WTC11 (cell line): Measurements from ENCODE around the gene GALNT9. TPM values are rescaled to one million over a fixed set of nuclear protein-coding genes. Genes with fewer than 3 reads are reported as not detected.

Experiments
- ATAC-seq: fragments of 200-7000 bp; cut with Tn5 transposase; 2 replicates; pipeline ENCODE4 v1.10.0; 2021; ENCODE audit warnings: mild to moderate bottlenecking, moderate library complexity
- CTCF ChIA-PET: fragments of 300-600 bp; sonication (Branson Sonifier 250); formaldehyde crosslinking; loops from one replicate; lab custom pipeline; 2021; ENCODE audit warnings: antibody characterized with exemption; lab: Charles Lee
- POLR2A ChIA-PET: fragments of 350-600 bp; sonication (Branson Sonifier 250); formaldehyde crosslinking; loops from one replicate; lab custom pipeline; 2021; ENCODE audit warnings: antibody characterized with exemption; lab: Charles Lee
- DNase-seq: peaks from one replicate; pipeline ENCODE4 v3.0.0; 2021; ENCODE audit warnings: low spot score
- H3K27ac Mint-ChIP-seq: 2 replicates; pipeline ENCODE4 v1.8.0; 2021; ENCODE audit warnings: mixed read lengths
- H3K27me3 Mint-ChIP-seq: 2 replicates; pipeline ENCODE4 v1.8.0; 2021; ENCODE audit warnings: low read depth, mild to moderate bottlenecking, moderate library complexity, mixed read lengths
- H3K36me3 Mint-ChIP-seq: 2 replicates; pipeline ENCODE4 v1.8.0; 2021; ENCODE audit warnings: mixed read lengths
- H3K4me1 Mint-ChIP-seq: 2 replicates; pipeline ENCODE4 v1.8.0; 2022; ENCODE audit warnings: mixed read lengths
- H3K4me3 Mint-ChIP-seq: 2 replicates; pipeline ENCODE4 v1.8.0; 2021; ENCODE audit warnings: mild to moderate bottlenecking, moderate library complexity, mixed read lengths
- H3K9me3 Mint-ChIP-seq: 2 replicates; pipeline ENCODE4 v1.8.0; 2021; ENCODE audit warnings: mixed read lengths
- ATF2 ChIP-seq: sonication (generic); formaldehyde crosslinking; IDR thresholded peaks from 2 replicates; pipeline ENCODE4 v1.8.1; 2022; ENCODE audit warnings: low read depth, missing genetic modification reagents, borderline replicate concordance
- CREB1 ChIP-seq: sonication (generic); formaldehyde crosslinking; IDR thresholded peaks from 2 replicates; pipeline ENCODE4 v1.8.0; 2023; ENCODE audit warnings: mild to moderate bottlenecking, missing genetic modification reagents
- CREM ChIP-seq: sonication (generic); formaldehyde crosslinking; IDR thresholded peaks from 2 replicates; pipeline ENCODE4 v1.8.1; 2022; ENCODE audit warnings: mild to moderate bottlenecking, missing genetic modification reagents, moderate library complexity
- E2F1 ChIP-seq: sonication (generic); formaldehyde crosslinking; IDR thresholded peaks from 2 replicates; pipeline ENCODE4 v1.8.0; 2022; ENCODE audit warnings: mild to moderate bottlenecking, missing genetic modification reagents
- FOXJ3 ChIP-seq: sonication (generic); formaldehyde crosslinking; IDR thresholded peaks from 2 replicates; pipeline ENCODE4 v1.9.0; 2021; ENCODE audit warnings: missing genetic modification reagents, mild to moderate bottlenecking, borderline replicate concordance
- GTF2I ChIP-seq: fragments of 250-450 bp; sonication (Bioruptor Pico); conservative IDR thresholded peaks from 2 replicates; pipeline ENCODE4 v1.4.0; 2021; ENCODE audit warnings: mild to moderate bottlenecking
- JUN ChIP-seq: sonication (generic); formaldehyde crosslinking; IDR thresholded peaks from 2 replicates; pipeline ENCODE4 v1.8.0; 2023; ENCODE audit warnings: mild to moderate bottlenecking, missing genetic modification reagents
- MXD4 ChIP-seq: fragments of 250-450 bp; sonication (Bioruptor Pico); IDR thresholded peaks from 2 replicates; pipeline ENCODE4 v1.8.0; 2021; ENCODE audit warnings: mild to moderate bottlenecking, moderate library complexity, borderline replicate concordance
- NFYB ChIP-seq: sonication (generic); formaldehyde crosslinking; conservative IDR thresholded peaks from 2 replicates; pipeline ENCODE4 v1.8.0; 2022; ENCODE audit warnings: low read depth, missing genetic modification reagents
- SMAD3 ChIP-seq: sonication (generic); formaldehyde crosslinking; IDR thresholded peaks from 2 replicates; pipeline ENCODE4 v1.8.0; 2022; ENCODE audit warnings: missing genetic modification reagents, mild to moderate bottlenecking, borderline replicate concordance
- TCF7 ChIP-seq: sonication (generic); formaldehyde crosslinking; IDR thresholded peaks from 2 replicates; pipeline ENCODE4 v1.8.0; 2022; ENCODE audit warnings: mild to moderate bottlenecking, low read depth, missing genetic modification reagents, moderate library complexity
- USF1 ChIP-seq: sonication (generic); formaldehyde crosslinking; IDR thresholded peaks from 2 replicates; pipeline ENCODE4 v1.8.0; 2022; ENCODE audit warnings: mild to moderate bottlenecking, missing genetic modification reagents
- USF2 ChIP-seq: sonication (generic); formaldehyde crosslinking; IDR thresholded peaks from 2 replicates; pipeline ENCODE4 v1.8.1; 2023; ENCODE audit warnings: mild to moderate bottlenecking, missing genetic modification reagents, moderate library complexity
- ZBTB21 ChIP-seq: sonication (generic); formaldehyde crosslinking; IDR thresholded peaks from 2 replicates; pipeline ENCODE4 v1.8.1; 2023; ENCODE audit warnings: mild to moderate bottlenecking, missing genetic modification reagents, borderline replicate concordance
- ZBTB43 ChIP-seq: sonication (generic); formaldehyde crosslinking; IDR thresholded peaks from 2 replicates; pipeline ENCODE4 v1.8.1; 2023; ENCODE audit warnings: mild to moderate bottlenecking, missing genetic modification reagents
- ZNF121 ChIP-seq: sonication (generic); formaldehyde crosslinking; IDR thresholded peaks from 2 replicates; pipeline ENCODE4 v1.8.0; 2023; ENCODE audit warnings: missing genetic modification reagents
- ZNF138 ChIP-seq: sonication (generic); formaldehyde crosslinking; conservative IDR thresholded peaks from 2 replicates; pipeline ENCODE4 v1.8.1; 2022; ENCODE audit warnings: mild to moderate bottlenecking, moderate library complexity, missing genetic modification reagents
- ZNF232 ChIP-seq: sonication (generic); formaldehyde crosslinking; IDR thresholded peaks from 2 replicates; pipeline ENCODE4 v1.8.0; 2022; ENCODE audit warnings: mild to moderate bottlenecking, missing genetic modification reagents
- ZNF396 ChIP-seq: fragments of 250-450 bp; sonication (Bioruptor Pico); IDR thresholded peaks from 2 replicates; pipeline ENCODE4 v1.8.0; 2021; ENCODE audit warnings: mild to moderate bottlenecking, moderate library complexity, borderline replicate concordance
- total RNA-seq: library from RNA; stranded (reverse); gene quantifications from 3 replicates; pipeline ENCODE4 v1.2.3, GENCODE V29; 2021

The GALNT9 gene
- total RNA-seq, 1 experiment from 2014 or later, result 0.90 TPM

- TF ChIP-seq TCF7 (CRISPR knock-in tag), result no peak
- no peak for TF ChIP-seq ZBTB21 (CRISPR knock-in tag)
- TF ChIP-seq CREB1 (CRISPR knock-in tag), result no peak
- TF ChIP-seq, all 79 proteins: peak for 0
Observed at GRCh38 chr12:132217371-132217770, 112.0 kb downstream of the GALNT9 start (continued).

- H3K36me3 Mint-ChIP-seq, result no peaks in the 10 kb centered on the region
- CTCF ChIA-PET, result no interaction called here
Observed at GRCh38 chr12:132216354-132216987, 112.9 kb downstream of the GALNT9 start.

GRCh38 chr12:132215299-132215989 lies 113.9 kb downstream of the GALNT9 start:
- no peaks in the 10 kb centered on the region for H3K36me3 Mint-ChIP-seq
- POLR2A ChIA-PET, result no interaction called here
- CTCF ChIA-PET, result interaction anchor here (1.1 kb wide), 1 partner anchor 52 kb away, joined by 4 read pairs; no protein-coding TSS in a partner anchor
- no peak overlapping the region for H3K4me3 Mint-ChIP-seq
- H3K27me3 Mint-ChIP-seq, result peaks cover 67% of the 10 kb centered on the region
- no peak for ATAC-seq
- peaks cover 6% of the 10 kb centered on the region for H3K9me3 Mint-ChIP-seq
- TF ChIP-seq ZNF121 (CRISPR knock-in tag), result no peak
- TF ChIP-seq GTF2I (CRISPR knock-in tag), result no peak
- TF ChIP-seq MXD4 (CRISPR knock-in tag), result no peak
- no peak for TF ChIP-seq CREM (CRISPR knock-in tag)
- TF ChIP-seq JUN (CRISPR knock-in tag), result no peak
- TF ChIP-seq ZNF232 (CRISPR knock-in tag), result no peak
- no peak for TF ChIP-seq ZNF138 (CRISPR knock-in tag)
- no peak for TF ChIP-seq USF1 (CRISPR knock-in tag)
- TF ChIP-seq FOXJ3 (CRISPR knock-in tag), result no peak
- TF ChIP-seq ZBTB43 (CRISPR knock-in tag), result no peak
- TF ChIP-seq NFYB (CRISPR knock-in tag), result no peak
- TF ChIP-seq, all 79 proteins: peak for 0
- no peak for DNase-seq
- H3K27ac Mint-ChIP-seq, result no peak overlapping the region
- no peaks in the 10 kb centered on the region for H3K4me1 Mint-ChIP-seq

More at GRCh38 chr12:132216354-132216987, 112.9 kb downstream of the GALNT9 start:
- no peak for TF ChIP-seq SMAD3 (CRISPR knock-in tag)
- TF ChIP-seq ZNF396 (CRISPR knock-in tag), result no peak
- TF ChIP-seq ATF2, result no peak
- TF ChIP-seq USF2 (CRISPR knock-in tag), result no peak
- no peak for TF ChIP-seq ZBTB21 (CRISPR knock-in tag)
- no peak for TF ChIP-seq E2F1
- TF ChIP-seq CREM (CRISPR knock-in tag), result no peak
- TF ChIP-seq, all 79 proteins: peak for 0
- POLR2A ChIA-PET, result no interaction called here
- H3K9me3 Mint-ChIP-seq, result peaks cover 7% of the 10 kb centered on the region
- H3K4me1 Mint-ChIP-seq, result no peaks in the 10 kb centered on the region
- peaks cover 62% of the 10 kb centered on the region for H3K27me3 Mint-ChIP-seq
- no peak for ATAC-seq
- no peak overlapping the region for H3K4me3 Mint-ChIP-seq
- no peak for DNase-seq
- H3K27ac Mint-ChIP-seq, result no peak overlapping the region
